Mammary epithelial cell (primary cell): ENCODE data around the gene PRICKLE4.

ENCODE experiments used
- CTCF ChIP-seq, 2 donors: IDR thresholded peaks in 1 of 2; conservative IDR thresholded peaks in 1 of 2; 2 replicates each; pipeline ENCODE4 v1.5.1; 2011 to 2012; ENCODE audit warnings: inconsistent platforms in 2 of 2, low read length in 2 of 2, mild to moderate bottlenecking in 2 of 2, control low read depth in 1 of 2, low read depth in 1 of 2; ENCODE audit not compliant: insufficient read depth in 1 of 2; ENCODE audit errors: extremely low read depth in 1 of 2
- EZH2 ChIP-seq: IDR thresholded peaks from 2 replicates; pipeline ENCODE4 v1.6.1; 2012; ENCODE audit warnings: low read length, inconsistent platforms, borderline replicate concordance

- TF ChIP-seq CTCF (conservative IDR thresholded peaks at IDR 0.05 in 1 of 2, IDR thresholded peaks at IDR 0.05 in 1 of 2; ENCODE audit: extremely low read depth in 1 of 2, insufficient read depth in 1 of 2, low read depth in 1 of 2, low read length in 2 of 2) (no peak), EZH2 (no peak)
Observed at GRCh38 chr6:41732591-41733359, 47.8 kb upstream of the PRICKLE4 start.
